ENCODE measurements around the gene NPTXR. TPM values are rescaled to one million over a fixed set of nuclear protein-coding genes. Genes with fewer than 3 reads are reported as not detected.

The NPTXR gene
- total and polyA plus RNA-seq, 7 donors: under 0.01 to 14.4 (median 4.2) TPM; not detected in 1

DNA sequence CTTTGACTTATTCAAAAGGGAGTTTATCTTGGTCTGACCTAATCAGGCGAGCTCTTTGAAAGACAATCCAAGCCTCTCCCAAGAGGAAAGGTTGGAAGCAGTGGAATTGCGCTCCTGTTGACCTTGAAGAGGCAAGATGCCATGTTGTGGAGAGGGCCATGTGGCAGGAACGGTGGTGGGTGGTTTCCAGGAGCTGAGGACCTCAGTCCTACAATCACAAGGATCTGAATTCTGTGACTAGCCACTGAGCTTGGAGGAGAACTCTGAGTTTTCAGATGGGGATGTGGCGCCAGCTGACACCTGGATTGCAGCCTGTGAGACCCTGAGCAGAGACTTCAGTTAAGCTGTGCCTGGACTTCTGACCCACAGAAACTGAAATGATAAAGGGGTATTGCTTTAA, 34.2 kb upstream of the NPTXR start:
- Histone ChIP-seq H3K4me1 (peaks cover 0 to 35% (median 32%) of the 10 kb centered on the region in 4 donors), H3K27me3 (no peaks in the 10 kb centered on the region), H3K36me3 (no peaks in the 10 kb centered on the region), H3K27ac (no peak overlapping the region), H3K4me3 (no peak overlapping the region), H3K9me3 (no peaks in the 10 kb centered on the region)
- TF ChIP-seq EP300 (IDR thresholded peaks at IDR 0.05): no peak
- TF ChIP-seq POLR2A (IDR thresholded peaks at IDR 0.05): no peak
- TF ChIP-seq, protein P1, sequence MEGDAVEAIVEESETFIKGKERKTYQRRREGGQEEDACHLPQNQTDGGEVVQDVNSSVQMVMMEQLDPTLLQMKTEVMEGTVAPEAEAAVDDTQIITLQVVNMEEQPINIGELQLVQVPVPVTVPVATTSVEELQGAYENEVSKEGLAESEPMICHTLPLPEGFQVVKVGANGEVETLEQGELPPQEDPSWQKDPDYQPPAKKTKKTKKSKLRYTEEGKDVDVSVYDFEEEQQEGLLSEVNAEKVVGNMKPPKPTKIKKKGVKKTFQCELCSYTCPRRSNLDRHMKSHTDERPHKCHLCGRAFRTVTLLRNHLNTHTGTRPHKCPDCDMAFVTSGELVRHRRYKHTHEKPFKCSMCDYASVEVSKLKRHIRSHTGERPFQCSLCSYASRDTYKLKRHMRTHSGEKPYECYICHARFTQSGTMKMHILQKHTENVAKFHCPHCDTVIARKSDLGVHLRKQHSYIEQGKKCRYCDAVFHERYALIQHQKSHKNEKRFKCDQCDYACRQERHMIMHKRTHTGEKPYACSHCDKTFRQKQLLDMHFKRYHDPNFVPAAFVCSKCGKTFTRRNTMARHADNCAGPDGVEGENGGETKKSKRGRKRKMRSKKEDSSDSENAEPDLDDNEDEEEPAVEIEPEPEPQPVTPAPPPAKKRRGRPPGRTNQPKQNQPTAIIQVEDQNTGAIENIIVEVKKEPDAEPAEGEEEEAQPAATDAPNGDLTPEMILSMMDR (IDR thresholded peaks at IDR 0.05): no peak
- intact Hi-C loops (cut with DNase I): no loop called here
- DNase-seq: no peak
- 90 to 93% methylated on average over 4 of the region's 4 CpGs for WGBS, 2 donors

DNA sequence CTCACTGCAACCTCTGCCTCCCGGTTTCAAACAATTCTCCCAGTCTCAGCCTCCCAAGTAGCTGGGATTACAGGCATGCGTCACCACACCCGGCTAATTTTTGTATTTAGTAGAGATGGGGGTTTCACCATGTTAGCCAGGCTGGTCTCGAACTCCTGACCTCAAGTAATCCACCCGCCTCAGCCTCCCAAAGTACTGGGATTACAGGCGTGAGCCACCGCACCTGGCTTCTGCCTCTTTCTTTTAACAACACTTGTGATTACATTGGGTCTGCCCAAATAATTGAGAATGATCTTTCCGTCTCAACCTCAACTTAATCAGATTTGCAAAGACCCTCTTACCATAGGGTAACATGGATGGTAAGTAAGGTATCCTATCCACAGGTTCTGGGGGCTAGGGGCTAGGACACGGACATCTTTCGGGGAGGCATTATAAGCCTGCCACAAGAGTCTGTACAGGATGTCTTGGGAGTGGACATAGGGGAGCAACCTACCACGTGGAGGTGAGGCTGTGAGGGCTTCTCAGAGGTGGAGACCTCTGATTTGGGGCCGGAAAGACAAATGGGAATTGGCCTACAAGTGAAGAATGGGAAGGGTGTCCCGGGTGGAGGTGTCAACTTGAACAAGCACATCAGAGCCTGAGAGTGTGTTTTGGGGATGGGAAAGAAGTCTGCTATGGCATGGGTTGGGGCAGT, 30.8 kb upstream of the NPTXR start:
- TF ChIP-seq, protein P1 (IDR thresholded peaks at IDR 0.05): no peak
- TF ChIP-seq POLR2A (IDR thresholded peaks at IDR 0.05) (no peak), EP300 (IDR thresholded peaks at IDR 0.05) (no peak), POLR2AphosphoS5 (IDR thresholded peaks at IDR 0.05) (no peak)
- Histone ChIP-seq H3K4me1 (peaks cover 0 to 28% (median 22%) of the 10 kb centered on the region in 4 donors), H3K27me3 (no peaks in the 10 kb centered on the region), H3K9me3 (no peaks in the 10 kb centered on the region), H3K4me3 (no peak overlapping the region), H3K36me3 (peaks cover 0 to 3% (median 2%) of the 10 kb centered on the region in 4 donors), H3K27ac (peak overlapping the region in 3 of 4 donors; percentile 92 to 99 (median 92))
- intact Hi-C loops (cut with DNase I): loop anchor here (5.0 kb wide), 2 partner anchors 108 to 648 kb away; partner anchors contain the start of genes APOBEC3B and ATF4
- WGBS, 2 donors: 79 to 89% methylated on average over 13 of the region's 13 CpGs
- peak; percentile 59 for DNase-seq

DNA sequence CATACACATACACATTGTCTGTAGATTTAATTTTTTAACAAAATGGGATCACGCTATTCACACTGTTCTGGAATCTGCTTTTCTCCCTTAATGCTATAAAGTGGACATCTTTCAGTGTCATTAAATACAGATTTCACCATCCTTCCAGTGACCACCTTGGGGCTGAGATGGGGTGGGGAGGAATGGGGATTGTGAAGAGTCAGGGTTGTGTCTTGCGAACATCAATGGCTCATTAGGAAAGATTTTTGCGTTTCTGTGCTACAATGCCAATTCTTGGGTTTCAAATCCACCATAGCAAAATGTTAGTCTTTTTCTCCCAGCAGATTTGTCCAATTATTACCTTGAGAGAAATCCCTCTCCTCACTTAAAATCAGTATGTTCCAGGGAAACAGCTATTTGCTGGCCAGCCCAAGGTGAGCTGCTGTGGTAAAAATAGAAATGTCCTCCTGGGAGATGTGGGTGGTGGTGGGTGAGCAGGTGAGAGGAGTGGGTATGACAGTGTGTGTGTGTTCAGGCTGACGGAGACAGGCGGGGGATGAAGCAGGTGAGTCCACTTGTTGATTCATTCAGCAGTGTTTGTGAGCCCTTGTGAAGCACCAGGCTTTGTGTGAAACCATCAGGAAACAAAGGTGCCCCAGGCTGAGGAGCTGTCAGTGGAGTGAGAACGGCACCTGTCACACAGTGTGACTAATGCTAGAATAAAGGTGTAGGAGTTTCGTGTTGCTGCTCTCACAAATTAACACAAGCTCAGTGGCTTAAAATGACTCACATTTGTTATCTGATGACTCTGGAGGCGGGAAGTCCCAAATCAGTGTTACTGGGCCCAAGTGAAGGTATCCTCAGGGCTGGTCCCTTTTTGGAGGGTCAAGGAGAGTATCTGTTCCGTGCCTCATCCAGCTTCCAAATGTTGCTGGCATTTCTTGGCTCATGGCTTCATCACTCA, 29.9 kb upstream of the NPTXR start:
- H3K36me3 ChIP-seq: peaks cover 0 to 9% (median 7%) of the 10 kb centered on the region in 4 donors
- H3K9me3 ChIP-seq: no peaks in the 10 kb centered on the region
- H3K27ac ChIP-seq: peak overlapping the region; percentile 92 to 99 (median 96)
- peak; percentile 53 for DNase-seq
- intact Hi-C loops (cut with DNase I): loop anchor here (2.0 to 5.0 kb wide), 4 partner anchors 109 to 649 kb away; partner anchors contain the start of genes APOBEC3B, ATF4, CBX7 and RPL3
- H3K27me3 ChIP-seq: no peaks in the 10 kb centered on the region
- TF ChIP-seq EP300 (IDR thresholded peaks at IDR 0.05) (no peak), POLR2A (IDR thresholded peaks at IDR 0.05) (no peak), POLR2AphosphoS5 (IDR thresholded peaks at IDR 0.05) (no peak)
- TF ChIP-seq, protein P1 (IDR thresholded peaks at IDR 0.05): no peak
- peaks cover 0 to 37% (median 32%) of the 10 kb centered on the region in 4 donors for H3K4me1 ChIP-seq
- 42 to 64% methylated on average over 9 of the region's 9 CpGs for WGBS, 2 donors
- H3K4me3 ChIP-seq: peak overlapping the region; percentile 58 to 80 (median 70)

DNA sequence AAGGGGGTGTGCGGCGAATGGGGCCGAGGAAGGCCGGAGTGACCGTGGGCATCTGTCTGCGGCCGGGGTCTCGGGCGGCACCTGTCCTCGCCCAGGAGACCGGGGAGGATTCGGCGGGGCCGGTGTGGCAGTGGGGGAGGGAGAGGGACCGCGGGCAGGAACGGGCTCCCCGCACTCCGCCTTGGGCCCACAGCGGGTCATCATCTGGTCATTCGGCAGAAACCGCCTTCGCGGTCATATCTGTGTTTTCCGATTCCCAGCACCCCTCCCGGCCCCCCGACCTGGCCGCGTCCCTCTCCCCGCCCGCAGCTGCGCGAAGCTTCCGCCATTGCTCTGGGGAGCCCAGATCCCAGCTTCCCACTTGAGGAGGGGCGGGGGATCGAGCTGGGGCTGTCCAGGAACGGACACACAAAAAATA, 29.0 kb upstream of the NPTXR start:
- Histone ChIP-seq H3K27me3 (no peaks in the 10 kb centered on the region), H3K4me3 (peak overlapping the region; percentile 58 to 80 (median 70)), H3K4me1 (peaks cover 0 to 44% (median 41%) of the 10 kb centered on the region in 4 donors), H3K27ac (peak overlapping the region; percentile 92 to 99 (median 96)), H3K9me3 (no peaks in the 10 kb centered on the region), H3K36me3 (peaks cover 0 to 18% (median 7%) of the 10 kb centered on the region in 4 donors)
- peak; percentile 89 for DNase-seq
- intact Hi-C loops (cut with DNase I): loop anchor here (2.0 to 5.0 kb wide), 4 partner anchors 109 to 649 kb away; partner anchors contain the start of genes APOBEC3B, ATF4, CBX7 and RPL3
- WGBS, 2 donors: 1% methylated on average over 37 of the region's 37 CpGs
- TF ChIP-seq EP300 (IDR thresholded peaks at IDR 0.05) (no peak), POLR2A (IDR thresholded peaks at IDR 0.05) (no peak), POLR2AphosphoS5 (IDR thresholded peaks at IDR 0.05) (peak in 2 of 4 donors; percentile 33 to 62)
- TF ChIP-seq, protein P1 (IDR thresholded peaks at IDR 0.05): no peak
